Thoracic aorta (tissue), 2 donors: Measurements from ENCODE around the gene MIPOL1. TPM values are rescaled to one million over a fixed set of nuclear protein-coding genes. Genes with fewer than 3 reads are reported as not detected.

Experiments
- ATAC-seq: fragments of 150-250 bp; one replicate; pipeline ENCODE4 v1.8.0; 2017; ENCODE audit warnings: low read depth; ENCODE audit not compliant: insufficient number of reproducible peaks, low FRiP score
- DNase-seq: peaks from one replicate; pipeline ENCODE4 v3.0.0-alpha.2; 2020; ENCODE audit warnings: low spot score
- H3K27ac ChIP-seq, 2 donors: fragments of 200-600 bp; sonication (generic); 1 replicate in 1 of 2; 2 replicates in 1 of 2; pipeline ENCODE4 v1.5.1; 2016; ENCODE audit warnings: mild to moderate bottlenecking in 2 of 2, moderate library complexity in 2 of 2
- H3K27me3 ChIP-seq: fragments of 200-600 bp; sonication (generic); replicated peaks from 2 replicates; pipeline ENCODE4 v1.6.0; 2016; ENCODE audit warnings: mild to moderate bottlenecking; ENCODE audit not compliant: insufficient read depth
- H3K36me3 ChIP-seq: fragments of 200-600 bp; sonication (generic); one replicate; pipeline ENCODE4 v1.5.1; 2016
- H3K4me1 ChIP-seq, 2 donors: fragments of 200-600 bp; sonication (generic); 1 replicate in 1 of 2; 2 replicates in 1 of 2; pipeline versions ENCODE4 v1.5.1 to v1.6.0; 2016; ENCODE audit warnings: low read depth in 2 of 2, mild to moderate bottlenecking in 1 of 2; ENCODE audit not compliant: control insufficient read depth in 1 of 2
- H3K4me3 ChIP-seq: fragments of 200-600 bp; sonication (generic); 2 replicates; pipeline ENCODE4 v1.5.1; 2016; ENCODE audit warnings: mild to moderate bottlenecking
- H3K9me3 ChIP-seq: fragments of 200-600 bp; sonication (generic); 2 replicates; pipeline ENCODE4 v1.5.1; 2016
- CTCF ChIP-seq: fragments of 200-600 bp; sonication (generic); IDR thresholded peaks from one replicate; pipeline ENCODE4 v1.5.1; 2019; ENCODE audit warnings: antibody characterized with exemption
- total RNA-seq, 2 donors: library from RNA; depleted of rRNA; stranded (reverse); fragments of >200 nt; gene quantifications; one replicate each; pipeline versions ENCODE4 v1.1.0 to v1.2.3, GENCODE V29; 2016

Gene MIPOL1
- total RNA-seq, 2 donors from 2014 or later: 13.1 to 16.8 TPM

- no peak for DNase-seq
These were observed 268.4 kb downstream of the MIPOL1 start for GRCh38 chr14:37466003-37466622.

GRCh38 chr14:37466623-37467088, 268.9 kb downstream of the MIPOL1 start:
- ATAC-seq (no peak), DNase-seq (no peak)
- peaks cover 2% of the 10 kb centered on the region for H3K9me3 ChIP-seq
- TF ChIP-seq CTCF: no peak
- no peak overlapping the region for H3K4me3 ChIP-seq
- H3K27me3 ChIP-seq: no peaks in the 10 kb centered on the region
- H3K4me1 ChIP-seq: no peaks in the 10 kb centered on the region
- H3K27ac ChIP-seq: no peak overlapping the region
- H3K36me3 ChIP-seq: no peaks in the 10 kb centered on the region

More at GRCh38 chr14:37466003-37466622, 268.4 kb downstream of the MIPOL1 start:
- no peak for TF ChIP-seq CTCF
- H3K4me1 ChIP-seq: no peaks in the 10 kb centered on the region
- no peaks in the 10 kb centered on the region for H3K27me3 ChIP-seq
- H3K9me3 ChIP-seq: peaks cover 2% of the 10 kb centered on the region
- H3K4me3 ChIP-seq: no peak overlapping the region
- H3K36me3 ChIP-seq: no peaks in the 10 kb centered on the region
- no peak for ATAC-seq
- H3K27ac ChIP-seq: no peak overlapping the region

- DNase-seq (no peak), ATAC-seq (no peak)
- TF ChIP-seq CTCF: no peak
- no peaks in the 10 kb centered on the region for H3K36me3 ChIP-seq
- no peak overlapping the region for H3K4me3 ChIP-seq
- H3K9me3 ChIP-seq: no peaks in the 10 kb centered on the region
- no peaks in the 10 kb centered on the region for H3K4me1 ChIP-seq
- no peaks in the 10 kb centered on the region for H3K27me3 ChIP-seq
- H3K27ac ChIP-seq: no peak overlapping the region
These were observed 271.9 kb downstream of the MIPOL1 start for GRCh38 chr14:37469650-37470049.

- DNase-seq: no peak
- ATAC-seq: no peak
- no peak for TF ChIP-seq CTCF
- H3K27me3 ChIP-seq: no peaks in the 10 kb centered on the region
- no peaks in the 10 kb centered on the region for H3K36me3 ChIP-seq
- no peaks in the 10 kb centered on the region for H3K4me1 ChIP-seq
- no peak overlapping the region for H3K4me3 ChIP-seq
- H3K27ac ChIP-seq: no peak overlapping the region
- H3K9me3 ChIP-seq: no peaks in the 10 kb centered on the region
These were observed 272.5 kb downstream of the MIPOL1 start for GRCh38 chr14:37470251-37470650.

- DNase-seq (no peak), ATAC-seq (no peak)
- Histone ChIP-seq H3K27ac (no peak overlapping the region), H3K27me3 (no peaks in the 10 kb centered on the region), H3K4me3 (no peak overlapping the region), H3K9me3 (peaks cover 4% of the 10 kb centered on the region), H3K36me3 (no peaks in the 10 kb centered on the region), H3K4me1 (no peaks in the 10 kb centered on the region)
- TF ChIP-seq CTCF: no peak
These were observed 275.2 kb downstream of the MIPOL1 start for GRCh38 chr14:37472906-37473305.
